H1 (cell line): ENCODE data around the gene KCNMA1. TPM values are rescaled to one million over a fixed set of nuclear protein-coding genes. Genes with fewer than 3 reads are reported as not detected.

Experiments
- CTCF ChIA-PET: fragments of 300-600 bp; sonication (Branson Sonifier 250); formaldehyde crosslinking; loops from one replicate; lab custom pipeline; 2021; ENCODE audit not compliant: partially characterized antibody; lab: Charles Lee
- POLR2A ChIA-PET: fragments of 300-600 bp; sonication (Branson Sonifier 250); formaldehyde crosslinking; loops from one replicate; lab custom pipeline; 2021; ENCODE audit warnings: inconsistent platforms; ENCODE audit not compliant: partially characterized antibody; lab: Charles Lee
- DNase-seq, 2 experiments: peaks; one replicate each; pipeline versions ENCODE4 v3.0.0 to v3.0.0-alpha.2; 2010 to 2022; ENCODE audit warnings: low spot score in 2 of 2, low read depth in 1 of 2, mixed read lengths in 1 of 2
- FAIRE-seq: peaks from 2 replicates; lab custom pipeline; 2011; peaks lifted over from hg19 to GRCh38; lab: Jason Lieb, UNC
- H2AFZ ChIP-seq: 2 replicates; pipeline ENCODE4 v1.8.1; 2012; ENCODE audit warnings: low read length, inconsistent platforms
- H2AK5ac ChIP-seq: 2 replicates; pipeline ENCODE4 v1.6.1; 2013; ENCODE audit warnings: low read depth, low read length
- H2BK120ac ChIP-seq: replicated peaks from 2 replicates; pipeline ENCODE3; 2013; ENCODE audit warnings: low read depth, low read length, inconsistent platforms
- H2BK12ac ChIP-seq: 2 replicates; pipeline ENCODE4 v1.6.1; 2013; ENCODE audit warnings: low read depth, low read length
- H2BK15ac ChIP-seq: 2 replicates; pipeline ENCODE4 v1.6.1; 2013; ENCODE audit warnings: low read length
- H2BK20ac ChIP-seq: 2 replicates; pipeline ENCODE4 v1.6.1; 2013; ENCODE audit warnings: low read length
- H2BK5ac ChIP-seq: 2 replicates; pipeline ENCODE4 v1.6.1; 2013; ENCODE audit warnings: low read depth, low read length
- H3K14ac ChIP-seq: 2 replicates; pipeline ENCODE4 v1.6.1; 2013; ENCODE audit warnings: inconsistent platforms; ENCODE audit not compliant: insufficient read length
- H3K18ac ChIP-seq: 2 replicates; pipeline ENCODE4 v1.6.1; 2013; ENCODE audit warnings: low read length; ENCODE audit errors: extremely low read depth
- H3K23ac ChIP-seq: 2 replicates; pipeline ENCODE4 v1.6.1; 2013; ENCODE audit warnings: inconsistent platforms; ENCODE audit not compliant: insufficient read length
- H3K23me2 ChIP-seq: 2 replicates; pipeline ENCODE4 v1.6.1; 2013; ENCODE audit warnings: low read depth, low read length
- H3K27ac ChIP-seq: 2 replicates; pipeline ENCODE4 v1.6.1; 2011; ENCODE audit warnings: low read depth, low read length, inconsistent platforms
- H3K27me3 ChIP-seq, 4 experiments: replicated peaks in 1 of 4; 1 replicate in 1 of 4; 2 replicates in 3 of 4; pipeline versions ENCODE4 v1.6.1 to v1.8.1; 2011 to 2013; ENCODE audit warnings: low read length in 3 of 4, mild to moderate bottlenecking in 3 of 4, inconsistent platforms in 2 of 4, mixed read lengths in 2 of 4, moderate library complexity in 1 of 4; ENCODE audit not compliant: control insufficient read depth in 3 of 4, insufficient read depth in 3 of 4; ENCODE audit errors: extremely low read depth in 1 of 4
- H3K36me3 ChIP-seq, 4 experiments: 2 replicates each; pipeline versions ENCODE4 v1.6.1 to v1.8.1; 2011 to 2013; ENCODE audit warnings: mild to moderate bottlenecking in 4 of 4, low read length in 3 of 4, moderate library complexity in 2 of 4, control low read depth in 1 of 4, inconsistent platforms in 1 of 4; ENCODE audit not compliant: insufficient read depth in 4 of 4, control insufficient read depth in 2 of 4
- H3K4ac ChIP-seq: replicated peaks from 2 replicates; pipeline ENCODE3; 2013; ENCODE audit warnings: low read length, low read depth, mixed read lengths, inconsistent platforms; ENCODE audit not compliant: insufficient read length
- H3K4me1 ChIP-seq, 4 experiments: replicated peaks in 1 of 4; 1 replicate in 1 of 4; 2 replicates in 3 of 4; pipeline versions ENCODE4 v1.6.1 to v1.8.1; 2011 to 2013; ENCODE audit warnings: low read length in 3 of 4, inconsistent platforms in 2 of 4, mixed read lengths in 1 of 4; ENCODE audit not compliant: insufficient read depth in 4 of 4, control insufficient read depth in 3 of 4
- H3K4me2 ChIP-seq, 2 experiments: 2 replicates each; pipeline versions ENCODE4 v1.6.1 to v1.8.1; 2011 to 2013; ENCODE audit warnings: low read depth in 2 of 2, low read length in 2 of 2, control low read depth in 1 of 2, inconsistent platforms in 1 of 2, mild to moderate bottlenecking in 1 of 2; ENCODE audit not compliant: insufficient read depth in 1 of 2
- H3K4me3 ChIP-seq, 4 experiments: fragments of 200-600, 300-600 bp in 1 of 4; sonication (generic), shearing (Covaris generic), sonication (Bioruptor Twin) in 1 of 4; 2 replicates each; pipeline versions ENCODE4 v1.5.1 to v1.8.1; 2011 to 2016; ENCODE audit warnings: low read length in 4 of 4, low read depth in 3 of 4, control low read depth in 2 of 4, inconsistent platforms in 2 of 4, mild to moderate bottlenecking in 2 of 4, mixed read lengths in 1 of 4, moderate library complexity in 1 of 4; ENCODE audit not compliant: insufficient read depth in 2 of 4; ENCODE audit errors: extremely low read depth in 1 of 4
- H3K56ac ChIP-seq: replicated peaks from 2 replicates; pipeline ENCODE3; 2013; ENCODE audit warnings: low read depth, mild to moderate bottlenecking, mixed read lengths, low read length, inconsistent platforms; ENCODE audit not compliant: insufficient read length
- H3K79me1 ChIP-seq: 2 replicates; pipeline ENCODE4 v1.6.1; 2013; ENCODE audit warnings: low read depth, low read length, control low read depth
- H3K79me2 ChIP-seq, 2 experiments: 2 replicates each; pipeline versions ENCODE4 v1.6.1 to v1.8.1; 2012 to 2013; ENCODE audit warnings: low read length in 2 of 2, mild to moderate bottlenecking in 2 of 2, inconsistent platforms in 1 of 2; ENCODE audit not compliant: insufficient read depth in 2 of 2, control insufficient read depth in 1 of 2
- H3K9ac ChIP-seq, 4 experiments: replicated peaks in 1 of 4; 1 replicate in 1 of 4; 2 replicates in 3 of 4; pipeline versions ENCODE4 v1.6.1 to v1.8.1; 2011 to 2013; ENCODE audit warnings: low read depth in 3 of 4, low read length in 3 of 4, control low read depth in 2 of 4, mild to moderate bottlenecking in 2 of 4, moderate library complexity in 2 of 4, inconsistent platforms in 1 of 4; ENCODE audit errors: extremely low read depth in 1 of 4
- H3K9me3 ChIP-seq, 2 experiments: 2 replicates each; pipeline versions ENCODE4 v1.6.1 to v1.8.1; 2012 to 2013; ENCODE audit warnings: mild to moderate bottlenecking in 2 of 2, moderate library complexity in 2 of 2, control low read depth in 1 of 2, inconsistent platforms in 1 of 2, low read depth in 1 of 2, low read length in 1 of 2, mixed read lengths in 1 of 2; ENCODE audit not compliant: insufficient read depth in 2 of 2
- H4K20me1 ChIP-seq, 2 experiments: replicated peaks in 1 of 2; 2 replicates each; pipeline versions ENCODE3 to v1.8.1; 2011 to 2013; ENCODE audit warnings: inconsistent platforms in 2 of 2, low read length in 2 of 2, mild to moderate bottlenecking in 1 of 2; ENCODE audit not compliant: insufficient read depth in 2 of 2, control insufficient read depth in 1 of 2
- H4K5ac ChIP-seq: 2 replicates; pipeline ENCODE4 v1.6.1; 2013; ENCODE audit warnings: low read length, low read depth, mixed read lengths, inconsistent platforms; ENCODE audit not compliant: insufficient read length
- H4K8ac ChIP-seq: 2 replicates; pipeline ENCODE4 v1.8.0; 2013; ENCODE audit warnings: mild to moderate bottlenecking, moderate library complexity, low read length, inconsistent platforms; ENCODE audit not compliant: insufficient read depth; ENCODE audit errors: extremely low read depth
- H4K91ac ChIP-seq: replicated peaks from 2 replicates; pipeline ENCODE3; 2013; ENCODE audit warnings: low read length, mixed read lengths, inconsistent platforms; ENCODE audit not compliant: insufficient read length
- CREB1 ChIP-seq: IDR thresholded peaks from 2 replicates; pipeline ENCODE4 v1.6.1; 2012; ENCODE audit warnings: inconsistent platforms
- E2F6 ChIP-seq: IDR thresholded peaks from 2 replicates; pipeline ENCODE4 v1.6.1; 2012; ENCODE audit warnings: inconsistent platforms
- FOSL1 ChIP-seq: IDR thresholded peaks from 2 replicates; pipeline ENCODE4 v1.6.1; 2011; ENCODE audit warnings: mild to moderate bottlenecking, low read depth, low read length, moderate library complexity; ENCODE audit not compliant: insufficient read depth
- GABPA ChIP-seq: IDR thresholded peaks from 2 replicates; pipeline ENCODE4 v1.6.1; 2011; ENCODE audit warnings: mild to moderate bottlenecking, low read length, moderate library complexity, borderline replicate concordance; ENCODE audit not compliant: insufficient read depth
- KDM5A ChIP-seq: fragments of 200-600 bp; IDR thresholded peaks from 2 replicates; pipeline ENCODE4 v1.7.1; 2012; ENCODE audit warnings: mild to moderate bottlenecking, low read length, inconsistent platforms, mixed read lengths
- TAF7 ChIP-seq: optimal IDR thresholded peaks from 2 replicates; pipeline ENCODE3; 2011; ENCODE audit warnings: low read depth, mild to moderate bottlenecking, inconsistent platforms, low read length, moderate library complexity, borderline replicate concordance
- YY1 ChIP-seq: IDR thresholded peaks from 2 replicates; pipeline ENCODE4 v1.6.1; 2011; ENCODE audit warnings: low read depth, mild to moderate bottlenecking, low read length
- WGBS, 2 experiments: shearing (Covaris generic) in 1 of 2; methylation state at CpG; one replicate each; pipeline versions ENCODE4 v1.1.6 to v1.1.7; 2013 to 2015; ENCODE audit warnings: low lambda C conversion rate in 2 of 2, mixed read lengths in 2 of 2, inconsistent platforms in 1 of 2, low coverage in 1 of 2, missing lambda C conversion rate in 1 of 2; ENCODE audit not compliant: insufficient replicate concordance in 2 of 2, insufficient coverage in 1 of 2, insufficient read length in 1 of 2; ENCODE audit errors: extremely low coverage in 1 of 2, missing lambda C conversion rate in 1 of 2; 5-methylcytosine and 5-hydroxymethylcytosine counted together
- polyA plus RNA-seq, 7 experiments: library from polyadenylated mRNA; depleted of rRNA in 3 of 7; stranded (reverse) in 5 of 7; unstranded in 2 of 7; fragments of >200 nt in 5 of 7; fragments of 200-250 nt in 2 of 7; gene quantifications; 1 replicate in 5 of 7; 2 replicates in 1 of 7; 4 replicates in 1 of 7; pipeline versions ENCODE4 v1.2.1 to v1.2.3, GENCODE V29; 2011 to 2013; ENCODE audit warnings: missing spikeins in 2 of 7, mixed read lengths in 2 of 7
- total RNA-seq: library from RNA; stranded (reverse); fragmentation: NEBNext Ultra II Directional; extraction: Animal tissue kit (Norgen Biotek cat#: 25700); gene quantifications from 2 replicates; pipeline ENCODE4 v1.2.1, GENCODE V29; 2021

Gene KCNMA1
- total and polyA plus RNA-seq, 2 of the 8 experiments (the other 6 are each of a cell fraction or from before 2014, with no cell fraction given), result 10.2 to 11.1 TPM

GRCh38 chr10:77634939-77635338 is 2.7 kb downstream of the KCNMA1 start:
- FAIRE-seq (no peak), DNase-seq (no peak)
- H4K20me1 ChIP-seq, result peaks cover 0 to 2% of the 10 kb centered on the region in 2 experiments
- H3K18ac ChIP-seq, result no peak overlapping the region; the same call in 1 of the 2 replicates
- no peak overlapping the region for H4K91ac ChIP-seq
- no peak overlapping the region for H2BK20ac ChIP-seq
- no peak overlapping the region for H2AK5ac ChIP-seq
- H3K79me1 ChIP-seq, result no peaks in the 10 kb centered on the region
- H2BK120ac ChIP-seq, result no peak overlapping the region
- peaks cover 16 to 36% (median 34%) of the 10 kb centered on the region in 4 experiments for H3K27me3 ChIP-seq
- TF ChIP-seq E2F6 (no peak), FOSL1 (no peak), YY1 (no peak), CREB1 (no peak), TAF7 (no peak), GABPA (no peak), KDM5A (no peak)
- peaks cover 0 to 11% of the 10 kb centered on the region in 2 experiments; a peak in 1 of 4 replicates for H3K79me2 ChIP-seq
- H3K9ac ChIP-seq, result no peak overlapping the region
- H2BK12ac ChIP-seq, result no peak overlapping the region
- no peak overlapping the region for H3K4ac ChIP-seq
- POLR2A ChIA-PET, result interaction anchor here (1.0 kb wide), 1 partner anchor 12 kb away, joined by 4 read pairs; no protein-coding TSS in a partner anchor
- no peak overlapping the region for H4K5ac ChIP-seq
- peaks cover 19% of the 10 kb centered on the region for H3K23me2 ChIP-seq
- CTCF ChIA-PET, result interaction anchor here (0.7 to 3.3 kb wide), 16 partner anchors 13 to 461 kb away, joined by 3 to 17 read pairs (median 3); no protein-coding TSS in a partner anchor
- no peak overlapping the region for H2BK5ac ChIP-seq
- no peak overlapping the region for H3K27ac ChIP-seq
- WGBS, 2 experiments, result 79% methylated on average over 4 of the region's 4 CpGs; no CpG with 5 or more reads in 1 of the 2 experiments
- peaks cover 6 to 16% (median 11%) of the 10 kb centered on the region in 4 experiments for H3K4me1 ChIP-seq
- H3K4me2 ChIP-seq, result peak overlapping the region; percentile 93 to 96; a peak in 2 of 4 replicates
- H3K14ac ChIP-seq, result no peak overlapping the region
- H2BK15ac ChIP-seq, result no peak overlapping the region
- peak overlapping the region in 1 of 4 experiments; percentile 86; a peak in 1 of 8 replicates for H3K4me3 ChIP-seq
- no peak overlapping the region for H3K23ac ChIP-seq
- H4K8ac ChIP-seq, result no peak overlapping the region
- H3K36me3 ChIP-seq, result no peaks in the 10 kb centered on the region
- H2AFZ ChIP-seq, result no peak overlapping the region
- H3K56ac ChIP-seq, result no peak overlapping the region
- no peaks in the 10 kb centered on the region for H3K9me3 ChIP-seq
